Muscle of arm (tissue), 12 donors: ENCODE measurements around the gene DNM1. TPM values are rescaled to one million over a fixed set of nuclear protein-coding genes. Genes with fewer than 3 reads are reported as not detected.

Experiments
- DNase-seq: peaks from one replicate; pipeline ENCODE4 v3.0.0-alpha.2; 2013
- polyA plus RNA-seq, 12 donors: library from polyadenylated mRNA; unstranded; fragments of 120-200 nt; gene quantifications; one replicate each; pipeline ENCODE4 v1.2.1, GENCODE V29; 2013; ENCODE audit not compliant: insufficient read length in 12 of 12

The DNM1 gene
- polyA plus RNA-seq, 12 donors: 24.3 to 190 (median 43.5) TPM; not detected in 1

GRCh38 chr9:128204858-128205257 is 1.7 kb downstream of the DNM1 start:
- DNase-seq: no peak

GRCh38 chr9:128205296-128205944 is 2.2 kb downstream of the DNM1 start:
- no peak for DNase-seq

GRCh38 chr9:128206484-128206883 is 3.3 kb downstream of the DNM1 start:
- DNase-seq: no peak

- DNase-seq: no peak
Observed at GRCh38 chr9:128206916-128207910, 4.0 kb downstream of the DNM1 start.

- no peak for DNase-seq
Observed at GRCh38 chr9:128208386-128208785, 5.2 kb downstream of the DNM1 start.

GRCh38 chr9:128208946-128209669 is 5.9 kb downstream of the DNM1 start:
- no peak for DNase-seq

- no peak for DNase-seq
Observed at GRCh38 chr9:128211186-128211980, 8.2 kb downstream of the DNM1 start.

GRCh38 chr9:128211981-128212281 is 8.8 kb downstream of the DNM1 start:
- no peak for DNase-seq

GRCh38 chr9:128213746-128214497 is 10.7 kb downstream of the DNM1 start:
- DNase-seq: no peak

GRCh38 chr9:128214571-128215490 is 11.7 kb downstream of the DNM1 start:
- DNase-seq: no peak

- no peak for DNase-seq
Observed at GRCh38 chr9:128215491-128216409, 12.6 kb downstream of the DNM1 start.

GRCh38 chr9:128216781-128217553 is 13.8 kb downstream of the DNM1 start:
- no peak for DNase-seq

GRCh38 chr9:128218172-128218517 is 15.0 kb downstream of the DNM1 start:
- DNase-seq: no peak

- DNase-seq: peak; percentile 74
Observed at GRCh38 chr9:128218518-128219389, 15.6 kb downstream of the DNM1 start.

- no peak for DNase-seq
Observed at GRCh38 chr9:128219831-128220230, 16.7 kb downstream of the DNM1 start.

- no peak for DNase-seq
Observed at GRCh38 chr9:128222026-128222425, 18.8 kb downstream of the DNM1 start.
